ENCODE measurements around the gene TECPR2. TPM values are rescaled to one million over a fixed set of nuclear protein-coding genes. Genes with fewer than 3 reads are reported as not detected.
A peak's percentile ranks its signal among the peaks of the same experiment; 100 is the strongest.

The TECPR2 gene
- total and polyA plus RNA-seq, 2 of the 13 experiments (the other 11 are each of a cell fraction or from before 2014, with no cell fraction given), result 3.5 to 5.7 TPM

- TF ChIP-seq, protein P1, sequence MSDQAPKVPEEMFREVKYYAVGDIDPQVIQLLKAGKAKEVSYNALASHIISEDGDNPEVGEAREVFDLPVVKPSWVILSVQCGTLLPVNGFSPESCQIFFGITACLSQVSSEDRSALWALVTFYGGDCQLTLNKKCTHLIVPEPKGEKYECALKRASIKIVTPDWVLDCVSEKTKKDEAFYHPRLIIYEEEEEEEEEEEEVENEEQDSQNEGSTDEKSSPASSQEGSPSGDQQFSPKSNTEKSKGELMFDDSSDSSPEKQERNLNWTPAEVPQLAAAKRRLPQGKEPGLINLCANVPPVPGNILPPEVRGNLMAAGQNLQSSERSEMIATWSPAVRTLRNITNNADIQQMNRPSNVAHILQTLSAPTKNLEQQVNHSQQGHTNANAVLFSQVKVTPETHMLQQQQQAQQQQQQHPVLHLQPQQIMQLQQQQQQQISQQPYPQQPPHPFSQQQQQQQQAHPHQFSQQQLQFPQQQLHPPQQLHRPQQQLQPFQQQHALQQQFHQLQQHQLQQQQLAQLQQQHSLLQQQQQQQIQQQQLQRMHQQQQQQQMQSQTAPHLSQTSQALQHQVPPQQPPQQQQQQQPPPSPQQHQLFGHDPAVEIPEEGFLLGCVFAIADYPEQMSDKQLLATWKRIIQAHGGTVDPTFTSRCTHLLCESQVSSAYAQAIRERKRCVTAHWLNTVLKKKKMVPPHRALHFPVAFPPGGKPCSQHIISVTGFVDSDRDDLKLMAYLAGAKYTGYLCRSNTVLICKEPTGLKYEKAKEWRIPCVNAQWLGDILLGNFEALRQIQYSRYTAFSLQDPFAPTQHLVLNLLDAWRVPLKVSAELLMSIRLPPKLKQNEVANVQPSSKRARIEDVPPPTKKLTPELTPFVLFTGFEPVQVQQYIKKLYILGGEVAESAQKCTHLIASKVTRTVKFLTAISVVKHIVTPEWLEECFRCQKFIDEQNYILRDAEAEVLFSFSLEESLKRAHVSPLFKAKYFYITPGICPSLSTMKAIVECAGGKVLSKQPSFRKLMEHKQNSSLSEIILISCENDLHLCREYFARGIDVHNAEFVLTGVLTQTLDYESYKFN (CRISPR knock-in tag; conservative IDR thresholded peaks at IDR 0.05), result peak; percentile 95
- TF ChIP-seq ATM (IDR thresholded peaks at IDR 0.05; ENCODE audit: borderline replicate concordance) (no peak), ZZZ3 (CRISPR knock-in tag; IDR thresholded peaks at IDR 0.05; ENCODE audit: borderline replicate concordance) (no peak), ZNF660 (CRISPR knock-in tag; IDR thresholded peaks at IDR 0.05; ENCODE audit: borderline replicate concordance, low read depth) (no peak), RXRB (CRISPR knock-in tag; IDR thresholded peaks at IDR 0.05; ENCODE audit: borderline replicate concordance) (peak; percentile 52; the same call in 1 of the 2 replicates), BRD4 (CRISPR knock-in tag; IDR thresholded peaks at IDR 0.05) (peak; percentile 18; the same call in 1 of the 2 replicates), SPEN (CRISPR knock-in tag; IDR thresholded peaks at IDR 0.05; ENCODE audit: low read depth) (no peak), ZBTB26 (CRISPR knock-in tag; IDR thresholded peaks at IDR 0.05; ENCODE audit: borderline replicate concordance) (no peak), PITX1 (CRISPR knock-in tag; IDR thresholded peaks at IDR 0.05) (peak; percentile 61), REL (CRISPR knock-in tag; conservative IDR thresholded peaks at IDR 0.05) (no peak), GATAD2A (CRISPR knock-in tag; IDR thresholded peaks at IDR 0.05) (peak; percentile 69; the same call in 1 of the 2 replicates), SUZ12 (IDR thresholded peaks at IDR 0.05; ENCODE audit: low read depth, low read length) (no peak), TOPORS (CRISPR knock-in tag; IDR thresholded peaks at IDR 0.05) (no peak), GMEB2 (CRISPR knock-in tag; IDR thresholded peaks at IDR 0.05; ENCODE audit: low read depth) (no peak), NFKBIZ (CRISPR knock-in tag; IDR thresholded peaks at IDR 0.05) (no peak; the same call in 1 of the 2 replicates)
- TF ChIP-seq, protein P2, sequence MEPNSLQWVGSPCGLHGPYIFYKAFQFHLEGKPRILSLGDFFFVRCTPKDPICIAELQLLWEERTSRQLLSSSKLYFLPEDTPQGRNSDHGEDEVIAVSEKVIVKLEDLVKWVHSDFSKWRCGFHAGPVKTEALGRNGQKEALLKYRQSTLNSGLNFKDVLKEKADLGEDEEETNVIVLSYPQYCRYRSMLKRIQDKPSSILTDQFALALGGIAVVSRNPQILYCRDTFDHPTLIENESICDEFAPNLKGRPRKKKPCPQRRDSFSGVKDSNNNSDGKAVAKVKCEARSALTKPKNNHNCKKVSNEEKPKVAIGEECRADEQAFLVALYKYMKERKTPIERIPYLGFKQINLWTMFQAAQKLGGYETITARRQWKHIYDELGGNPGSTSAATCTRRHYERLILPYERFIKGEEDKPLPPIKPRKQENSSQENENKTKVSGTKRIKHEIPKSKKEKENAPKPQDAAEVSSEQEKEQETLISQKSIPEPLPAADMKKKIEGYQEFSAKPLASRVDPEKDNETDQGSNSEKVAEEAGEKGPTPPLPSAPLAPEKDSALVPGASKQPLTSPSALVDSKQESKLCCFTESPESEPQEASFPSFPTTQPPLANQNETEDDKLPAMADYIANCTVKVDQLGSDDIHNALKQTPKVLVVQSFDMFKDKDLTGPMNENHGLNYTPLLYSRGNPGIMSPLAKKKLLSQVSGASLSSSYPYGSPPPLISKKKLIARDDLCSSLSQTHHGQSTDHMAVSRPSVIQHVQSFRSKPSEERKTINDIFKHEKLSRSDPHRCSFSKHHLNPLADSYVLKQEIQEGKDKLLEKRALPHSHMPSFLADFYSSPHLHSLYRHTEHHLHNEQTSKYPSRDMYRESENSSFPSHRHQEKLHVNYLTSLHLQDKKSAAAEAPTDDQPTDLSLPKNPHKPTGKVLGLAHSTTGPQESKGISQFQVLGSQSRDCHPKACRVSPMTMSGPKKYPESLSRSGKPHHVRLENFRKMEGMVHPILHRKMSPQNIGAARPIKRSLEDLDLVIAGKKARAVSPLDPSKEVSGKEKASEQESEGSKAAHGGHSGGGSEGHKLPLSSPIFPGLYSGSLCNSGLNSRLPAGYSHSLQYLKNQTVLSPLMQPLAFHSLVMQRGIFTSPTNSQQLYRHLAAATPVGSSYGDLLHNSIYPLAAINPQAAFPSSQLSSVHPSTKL (CRISPR knock-in tag; IDR thresholded peaks at IDR 0.05), result peak; percentile 25; the same call in 1 of the 2 replicates
Observed at GRCh38 chr14:102321456-102322422, 41.0 kb upstream of the TECPR2 start (continued).
